Measurements from ENCODE around the gene CHRNA7. TPM values are rescaled to one million over a fixed set of nuclear protein-coding genes. Genes with fewer than 3 reads are reported as not detected.
"Not testable (repeated sequence)": the region's sequence is repeated elsewhere in the genome, so short reads cannot be mapped to it uniquely, and the experiment has no call there.

CHRNA7 gene
- total RNA-seq, 2 donors from 2014 or later, result 2.6 to 4.4 TPM

GRCh38 chr15:32166270-32166669, 136.0 kb downstream of the CHRNA7 start:
- H3K27me3 ChIP-seq; H3K36me3 ChIP-seq (replicated peaks in 1 of 2; ENCODE audit: insufficient read depth in 1 of 2, low read depth in 2 of 2); H3K4me3 ChIP-seq; intact Hi-C loops (cut with DNase I); ATAC-seq; H3K4me1 ChIP-seq; H3K27ac ChIP-seq; H3K9me3 ChIP-seq; DNase-seq: not testable (repeated sequence)
- 87 to 93% methylated on average over 4 of the region's 4 CpGs for WGBS, 2 donors

GRCh38 chr15:32167913-32168312, 137.6 kb downstream of the CHRNA7 start:
- no CpG with 5 or more reads among the region's 35 CpGs for WGBS, 2 donors
- H3K36me3 ChIP-seq (replicated peaks in 1 of 2; ENCODE audit: insufficient read depth in 1 of 2, low read depth in 2 of 2); DNase-seq; H3K4me3 ChIP-seq; H3K9me3 ChIP-seq; H3K27ac ChIP-seq; H3K27me3 ChIP-seq; ATAC-seq; intact Hi-C loops (cut with DNase I); H3K4me1 ChIP-seq: not testable (repeated sequence)

- H3K9me3 ChIP-seq; intact Hi-C loops (cut with DNase I); H3K4me1 ChIP-seq; ATAC-seq; DNase-seq; H3K27ac ChIP-seq; H3K4me3 ChIP-seq; H3K36me3 ChIP-seq (replicated peaks in 1 of 2; ENCODE audit: insufficient read depth in 1 of 2, low read depth in 2 of 2); H3K27me3 ChIP-seq: not testable (repeated sequence)
- no CpG with 5 or more reads among the region's 5 CpGs for WGBS, 2 donors
These were observed 150.3 kb downstream of the CHRNA7 start for GRCh38 chr15:32180579-32180978.

GRCh38 chr15:32193780-32194179, 163.5 kb downstream of the CHRNA7 start:
- WGBS, 2 donors, result no CpG with 5 or more reads among the region's 4 CpGs
- DNase-seq; H3K36me3 ChIP-seq (replicated peaks in 1 of 2; ENCODE audit: insufficient read depth in 1 of 2, low read depth in 2 of 2); H3K27ac ChIP-seq; H3K4me1 ChIP-seq; H3K9me3 ChIP-seq; H3K27me3 ChIP-seq; intact Hi-C loops (cut with DNase I); H3K4me3 ChIP-seq; ATAC-seq: not testable (repeated sequence)

- H3K27ac ChIP-seq; H3K27me3 ChIP-seq; DNase-seq; H3K9me3 ChIP-seq; intact Hi-C loops (cut with DNase I); H3K4me3 ChIP-seq; ATAC-seq; H3K36me3 ChIP-seq (replicated peaks in 1 of 2; ENCODE audit: insufficient read depth in 1 of 2, low read depth in 2 of 2); H3K4me1 ChIP-seq: not testable (repeated sequence)
- WGBS, 2 donors, result 50% methylated on average over 3 of the region's 7 CpGs; no CpG with 5 or more reads in 1 of the 2 donors
These were observed 165.9 kb downstream of the CHRNA7 start for GRCh38 chr15:32196206-32196605.

- intact Hi-C loops (cut with DNase I); DNase-seq; ATAC-seq; H3K4me3 ChIP-seq; H3K27ac ChIP-seq; H3K27me3 ChIP-seq; H3K36me3 ChIP-seq (replicated peaks in 1 of 2; ENCODE audit: insufficient read depth in 1 of 2, low read depth in 2 of 2); H3K9me3 ChIP-seq; H3K4me1 ChIP-seq: not testable (repeated sequence)
- WGBS, 2 donors, result no CpG with 5 or more reads among the region's 5 CpGs
These were observed 168.6 kb downstream of the CHRNA7 start for GRCh38 chr15:32198938-32199337.

GRCh38 chr15:32209081-32209480, 178.8 kb downstream of the CHRNA7 start:
- ATAC-seq; intact Hi-C loops (cut with DNase I); H3K9me3 ChIP-seq; H3K4me3 ChIP-seq; DNase-seq; H3K36me3 ChIP-seq (replicated peaks in 1 of 2; ENCODE audit: insufficient read depth in 1 of 2, low read depth in 2 of 2); H3K27ac ChIP-seq; H3K4me1 ChIP-seq; H3K27me3 ChIP-seq: not testable (repeated sequence)
- WGBS, 2 donors, result no CpG with 5 or more reads among the region's 5 CpGs

- Histone ChIP-seq H3K4me1 (no peaks in the 10 kb centered on the region), H3K36me3 (replicated peaks in 1 of 2; ENCODE audit: insufficient read depth in 1 of 2, low read depth in 2 of 2) (no peaks in the 10 kb centered on the region), H3K9me3 (peaks cover 0 to 5% (median 0%) of the 10 kb centered on the region in 3 donors), H3K4me3 (no peak overlapping the region), H3K27me3 (no peaks in the 10 kb centered on the region), H3K27ac (no peak overlapping the region)
- intact Hi-C loops (cut with DNase I), result no loop called here
- DNase-seq, result no peak
- no peak for ATAC-seq
- TF ChIP-seq CTCF (IDR thresholded peaks at IDR 0.05) (no peak), POLR2A (IDR thresholded peaks at IDR 0.05) (no peak)
- 71 to 75% methylated on average over 3 of the region's 3 CpGs for WGBS, 2 donors
These were observed 188.4 kb downstream of the CHRNA7 start for GRCh38 chr15:32218666-32219065.

Small RNA genes within 50 kb of the gene (small RNA-seq; reads per million reads assigned to genes)
- not detected for gene RF00019

Other genes with a start within 250 kb of the CHRNA7 start
- 1 to 10 TPM; 3.1 to 6.6 TPM for gene OTUD7A, start 159.8 kb upstream of the CHRNA7 start, total RNA-seq